Fibroblast of gingiva (primary cell): ENCODE results near the gene MCC.

ENCODE experiments used
- DNase-seq: peaks from one replicate; pipeline ENCODE4 v3.0.0-alpha.2; 2011; ENCODE audit warnings: low read depth

The MCC gene

GRCh38 chr5:113142186-113142585, 346.1 kb downstream of the MCC start:
- DNase-seq, result no peak

GRCh38 chr5:113140837-113141671, 347.2 kb downstream of the MCC start:
- DNase-seq, result peak; percentile 80

GRCh38 chr5:113133211-113133975, 354.9 kb downstream of the MCC start:
- no peak for DNase-seq

- no peak for DNase-seq
Measured at GRCh38 chr5:113132564-113132963, 355.7 kb downstream of the MCC start.

- no peak for DNase-seq
Measured at GRCh38 chr5:113128641-113129330, 359.5 kb downstream of the MCC start.

GRCh38 chr5:113128082-113128481, 360.2 kb downstream of the MCC start:
- no peak for DNase-seq

GRCh38 chr5:113127021-113127420, 361.2 kb downstream of the MCC start:
- DNase-seq, result no peak

GRCh38 chr5:113125371-113125770, 362.9 kb downstream of the MCC start:
- DNase-seq, result no peak

- no peak for DNase-seq
Measured at GRCh38 chr5:113124914-113125313, 363.3 kb downstream of the MCC start.

- no peak for DNase-seq
Measured at GRCh38 chr5:113124265-113124664, 364.0 kb downstream of the MCC start.

- DNase-seq, result no peak
Measured at GRCh38 chr5:113123618-113124017, 364.6 kb downstream of the MCC start.

GRCh38 chr5:113122053-113122452, 366.2 kb downstream of the MCC start:
- peak; percentile 91 for DNase-seq

GRCh38 chr5:113119246-113119924, 368.9 kb downstream of the MCC start:
- peak; percentile 2 for DNase-seq

GRCh38 chr5:113118765-113119164, 369.5 kb downstream of the MCC start:
- DNase-seq, result no peak

- DNase-seq, result no peak
Measured at GRCh38 chr5:113118298-113118697, 370.0 kb downstream of the MCC start.

- DNase-seq, result no peak
Measured at GRCh38 chr5:113117543-113118115, 370.6 kb downstream of the MCC start.

GRCh38 chr5:113115956-113116355, 372.3 kb downstream of the MCC start:
- no peak for DNase-seq

- DNase-seq, result no peak
Measured at GRCh38 chr5:113115061-113115460, 373.2 kb downstream of the MCC start.

- DNase-seq, result no peak
Measured at GRCh38 chr5:113114559-113114958, 373.7 kb downstream of the MCC start.

- peak; percentile 31 for DNase-seq
Measured at GRCh38 chr5:113112435-113112834, 375.8 kb downstream of the MCC start.

- no peak for DNase-seq
Measured at GRCh38 chr5:113110117-113110516, 378.1 kb downstream of the MCC start.

- no peak for DNase-seq
Measured at GRCh38 chr5:113109344-113109743, 378.9 kb downstream of the MCC start.
